Measurements from ENCODE around the gene TEX2. TPM values are rescaled to one million over a fixed set of nuclear protein-coding genes. Genes with fewer than 3 reads are reported as not detected.

TEX2 gene
- total RNA-seq, 1 experiment from 2014 or later = 35.1 TPM

DNA sequence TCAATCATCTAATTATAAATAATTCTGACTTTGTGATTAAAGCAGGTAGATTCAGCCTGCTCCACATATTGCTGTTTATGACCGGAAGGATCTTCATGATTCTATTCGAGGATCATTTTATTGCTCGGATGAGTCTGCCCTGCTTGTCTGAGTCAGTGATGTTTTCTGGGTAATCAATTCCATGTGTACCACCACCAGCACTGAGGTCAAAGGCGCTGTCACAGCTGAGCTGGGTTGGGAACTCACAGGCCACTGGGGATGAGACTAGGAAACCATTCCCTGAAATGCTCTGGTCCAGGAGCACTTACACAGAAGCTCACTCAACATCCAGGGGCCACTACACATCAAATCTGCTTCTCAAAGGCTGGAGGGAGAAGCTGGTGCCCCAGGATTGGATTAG is 102.7 kb downstream of the TEX2 start:
- DNase-seq (ENCODE audit: low read depth) = no peak

DNA sequence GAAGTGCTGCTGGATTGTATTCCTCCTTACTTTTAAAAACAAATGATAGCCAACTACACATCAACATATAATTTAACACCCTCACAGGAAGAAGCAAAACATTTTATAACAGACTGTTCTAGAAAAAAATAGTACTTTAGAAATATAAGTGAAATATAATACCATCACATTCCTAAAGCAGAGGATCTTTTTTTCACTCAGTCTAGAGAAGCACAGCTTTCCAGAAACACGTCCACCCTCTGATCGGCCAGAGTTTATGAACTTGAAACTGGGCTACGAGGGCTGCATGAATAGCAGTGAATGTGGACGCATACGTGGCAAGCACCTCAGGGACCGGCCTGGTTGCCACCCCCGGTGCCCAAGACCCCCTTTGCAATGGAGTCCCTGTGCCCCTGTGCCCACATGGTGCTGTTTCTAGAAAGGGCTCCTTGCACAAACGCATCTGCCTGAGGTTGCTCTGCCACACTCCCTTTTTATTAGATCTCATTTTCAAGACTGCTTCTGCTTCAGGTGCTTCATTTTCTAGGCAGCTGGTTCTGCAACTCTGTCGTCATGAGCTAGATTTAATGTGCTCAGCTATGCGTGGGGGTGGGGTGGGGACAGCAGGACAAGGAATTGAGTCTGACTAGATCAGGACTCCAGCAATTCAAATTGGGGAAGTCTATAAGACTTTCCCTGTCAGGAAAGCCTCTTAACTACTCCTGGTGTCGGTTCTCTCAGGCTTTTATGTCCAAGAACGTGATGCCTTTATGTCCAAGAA is 104.0 kb downstream of the TEX2 start:
- DNase-seq (ENCODE audit: low read depth) = no peak

DNA sequence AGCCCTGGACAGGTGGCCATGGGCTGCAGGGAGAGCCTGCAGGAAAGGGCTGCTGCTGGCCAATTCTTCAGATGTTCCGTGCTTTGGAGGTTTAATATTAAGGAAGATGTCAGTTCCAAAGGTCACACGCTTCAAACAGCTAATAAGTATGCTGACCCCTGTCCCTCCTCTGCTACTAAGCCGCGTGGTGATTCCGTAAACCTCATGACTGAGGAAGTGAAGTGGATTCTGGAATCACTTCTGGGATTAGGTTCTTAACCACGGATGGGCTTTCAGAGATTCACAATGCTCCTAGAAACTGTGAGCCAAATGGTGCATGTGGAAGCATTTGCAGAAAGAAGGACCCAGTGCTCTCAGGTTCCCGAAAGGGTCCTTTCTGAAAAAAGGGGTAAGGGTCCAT is 104.7 kb downstream of the TEX2 start:
- DNase-seq (ENCODE audit: low read depth) = no peak

DNA sequence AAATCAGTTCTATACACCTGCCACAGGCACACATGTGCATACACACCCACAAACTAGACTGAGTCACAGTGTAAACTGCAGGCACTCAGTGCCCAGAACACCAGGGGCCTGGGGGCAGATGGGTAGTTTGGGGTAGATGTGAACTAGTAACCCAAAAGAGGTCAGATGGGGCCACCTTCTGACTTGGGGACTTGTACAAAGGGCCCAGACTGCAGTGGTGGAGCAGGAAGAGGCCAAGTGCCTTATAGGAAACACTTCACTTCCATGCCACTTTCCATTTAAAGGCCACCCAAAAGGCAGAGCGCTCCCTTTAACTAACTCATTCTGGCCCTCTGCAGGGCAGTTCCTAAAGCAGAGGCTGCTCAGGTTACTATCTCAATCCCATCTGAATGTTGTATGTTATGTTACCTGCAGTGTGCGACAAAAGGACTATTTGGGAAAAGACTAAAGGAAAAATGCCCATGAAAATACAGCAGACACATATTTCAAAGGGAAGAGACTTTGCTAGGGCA is 105.3 kb downstream of the TEX2 start:
- no peak for DNase-seq (ENCODE audit: low read depth)

DNA sequence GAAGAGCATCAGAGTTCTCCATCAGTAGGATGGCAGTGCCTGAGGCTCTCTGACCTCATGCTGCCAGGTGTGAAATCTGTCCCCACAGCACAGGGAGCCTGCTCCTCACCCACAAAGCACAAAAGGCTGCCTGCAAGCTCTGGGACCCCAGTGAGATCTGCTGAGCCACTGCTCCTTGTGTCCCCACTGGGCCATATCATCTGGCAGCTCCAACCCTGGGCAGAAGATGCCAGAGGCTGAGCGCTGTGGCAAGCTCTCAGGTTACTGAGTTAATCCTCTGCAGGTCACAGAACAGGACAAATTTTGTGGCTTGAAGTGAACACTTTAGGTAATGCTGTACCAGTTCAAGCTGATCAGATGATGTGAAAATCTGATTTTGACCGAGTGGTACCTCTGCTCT is 106.4 kb downstream of the TEX2 start:
- no peak for DNase-seq (ENCODE audit: low read depth)

DNA sequence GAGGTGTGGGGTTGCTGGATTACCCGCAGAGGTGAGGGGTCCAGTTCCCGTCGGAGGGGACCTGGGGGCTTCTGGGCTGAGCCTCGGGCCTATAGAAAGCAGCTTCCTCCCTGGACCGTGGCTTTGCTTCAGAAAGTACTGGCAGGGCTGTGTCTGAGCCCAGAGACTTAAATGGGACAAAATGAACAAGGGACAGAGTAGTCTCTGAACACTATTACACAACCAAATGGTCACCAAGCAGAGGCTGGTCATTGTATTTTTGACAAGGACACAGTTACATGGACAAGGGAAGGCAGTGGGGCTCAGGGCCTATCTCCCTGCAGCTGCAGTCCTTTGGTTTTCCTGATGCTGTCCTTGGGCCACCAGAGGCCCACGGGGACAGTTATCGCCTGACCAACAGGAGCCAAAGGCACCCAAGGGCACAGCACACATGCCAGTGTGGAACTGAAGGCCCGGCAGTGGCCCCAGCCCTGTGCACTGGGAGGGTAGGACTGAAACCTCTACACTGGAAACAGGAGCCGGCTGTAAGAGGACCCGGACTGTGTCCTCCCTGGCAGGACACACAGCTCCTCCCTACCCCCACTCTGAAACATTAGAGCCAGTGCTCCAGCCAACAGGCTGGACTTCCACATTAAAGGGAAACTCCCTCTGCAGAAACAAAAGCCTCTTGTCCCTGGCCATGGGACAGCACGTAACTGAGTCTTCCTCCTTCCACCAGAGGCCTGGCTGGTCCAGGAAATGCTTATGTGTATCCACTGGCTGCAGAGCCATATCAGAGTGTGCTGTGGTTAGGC is 107.1 kb downstream of the TEX2 start:
- DNase-seq (ENCODE audit: low read depth) = peak; percentile 37

DNA sequence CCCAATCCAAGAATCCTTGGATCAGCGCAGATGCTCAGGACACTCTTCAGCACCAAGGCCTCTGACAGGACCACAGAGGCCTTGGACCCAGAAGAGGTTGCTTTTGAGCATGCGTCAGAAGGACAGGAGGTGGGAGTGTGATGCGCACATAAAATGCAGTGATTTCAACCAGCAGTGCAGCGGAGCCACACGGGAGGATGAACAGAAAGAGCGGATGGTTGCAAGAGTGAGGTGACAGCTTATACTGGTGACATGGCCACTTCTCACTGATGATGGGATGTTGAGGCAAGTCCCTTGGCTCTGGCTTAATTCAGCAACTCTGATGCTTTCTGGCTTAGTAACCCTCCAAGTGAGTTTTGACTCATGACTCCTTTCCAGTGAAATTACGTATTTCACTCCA is 107.9 kb downstream of the TEX2 start:
- DNase-seq (ENCODE audit: low read depth) = no peak

DNA sequence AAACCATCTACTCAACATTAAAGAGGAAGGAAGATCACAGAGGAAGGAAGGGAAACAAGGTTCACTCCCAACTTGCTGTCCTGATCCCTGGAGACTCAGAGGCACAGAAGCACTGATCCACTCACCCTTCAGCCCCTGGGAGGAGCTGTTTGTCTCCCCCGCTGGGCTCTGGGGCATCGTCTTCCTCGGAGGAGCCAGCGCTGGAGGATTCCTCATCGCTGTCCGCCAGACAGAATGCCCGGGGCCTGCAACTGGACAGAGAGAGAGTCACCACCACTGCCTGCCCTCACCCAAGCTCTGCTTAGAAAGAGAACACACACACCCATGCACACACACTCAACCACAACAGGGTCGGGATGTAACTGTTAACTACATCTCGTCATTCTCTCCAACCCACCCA is 108.3 kb downstream of the TEX2 start:
- no peak for DNase-seq (ENCODE audit: low read depth)

DNA sequence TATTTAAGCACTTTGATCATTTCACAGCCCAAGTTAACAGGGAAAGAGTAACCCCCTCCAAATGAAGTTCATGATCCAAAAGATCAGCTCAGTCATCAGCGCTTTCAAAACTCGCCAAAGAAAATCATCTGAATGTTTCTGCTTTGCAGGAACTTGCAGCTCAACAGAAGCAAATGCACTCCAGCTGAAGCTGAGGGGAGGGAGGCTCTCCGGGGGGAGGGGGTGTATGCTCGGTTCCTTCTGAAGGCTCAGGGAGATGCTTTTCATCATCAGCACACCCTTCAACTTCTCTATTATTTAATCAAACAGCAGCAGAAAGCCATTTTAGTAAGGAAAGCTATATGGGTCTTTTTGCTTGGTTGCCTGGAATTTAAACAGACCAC is 108.8 kb downstream of the TEX2 start:
- DNase-seq (ENCODE audit: low read depth) = no peak

DNA sequence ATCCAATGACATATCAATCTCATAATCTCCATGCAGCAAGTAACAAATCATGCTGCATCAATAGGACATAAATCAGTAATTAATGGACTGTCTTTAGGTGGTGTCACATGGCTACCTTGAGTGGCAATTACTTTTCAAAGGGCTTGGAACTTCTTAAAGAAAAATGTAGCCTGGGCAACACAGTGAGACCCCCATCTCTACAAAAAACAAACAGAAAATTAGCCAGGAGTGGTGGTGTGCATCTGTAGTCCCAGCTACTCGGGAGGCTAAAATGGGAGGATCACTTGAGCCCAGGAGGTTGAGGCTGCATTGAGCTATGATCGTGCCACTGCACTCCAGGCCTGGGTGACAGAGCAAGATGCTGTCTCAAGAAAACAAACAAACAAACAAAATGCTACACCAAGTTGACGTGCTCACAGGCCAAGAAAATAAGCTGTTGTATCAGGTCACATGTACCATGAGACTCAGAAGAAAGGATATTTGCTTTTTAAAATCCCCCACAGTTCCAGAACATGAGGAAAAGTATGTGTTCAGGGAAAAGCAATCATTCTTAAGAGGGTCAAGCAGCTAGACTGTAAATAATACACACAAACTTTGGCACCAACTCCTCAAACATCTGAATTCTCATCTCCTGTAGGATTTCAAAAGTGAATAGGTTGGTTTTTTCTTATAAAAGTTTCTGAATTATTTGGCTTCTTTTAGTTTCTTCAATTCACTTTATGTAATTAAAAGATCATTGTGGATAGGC is 109.3 kb downstream of the TEX2 start:
- DNase-seq (ENCODE audit: low read depth) = no peak

DNA sequence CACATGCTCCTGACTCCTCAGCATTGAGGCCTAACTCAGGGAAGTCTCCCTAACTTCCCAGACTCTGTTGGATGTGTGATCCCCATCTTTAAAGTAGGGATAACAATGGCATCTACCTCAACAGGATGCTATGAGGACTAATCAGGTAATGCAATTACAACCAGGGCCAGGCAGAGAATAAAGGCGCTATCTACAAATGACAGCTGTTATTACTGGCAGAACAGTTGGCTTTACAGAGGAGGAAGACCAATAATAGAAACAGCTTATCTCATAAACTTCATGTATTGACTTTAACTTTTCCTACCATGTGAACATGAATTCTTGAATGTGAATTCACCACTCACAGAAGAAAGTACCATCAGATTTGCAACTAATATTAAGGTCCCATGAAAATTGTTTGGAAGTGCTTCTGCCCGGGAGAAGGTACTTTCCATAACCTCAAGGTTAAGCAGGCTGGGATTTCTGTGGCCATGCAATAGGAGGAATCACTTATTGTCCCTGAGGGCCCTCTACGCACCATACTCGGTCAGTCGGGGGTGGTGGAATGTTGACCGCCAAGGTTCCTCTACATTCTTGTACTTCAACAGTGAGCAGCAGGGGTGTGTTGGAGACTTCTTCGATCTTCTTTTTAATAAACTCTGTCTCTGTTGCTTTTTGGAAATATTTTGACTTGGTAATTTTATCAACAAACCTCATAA is 110.5 kb downstream of the TEX2 start:
- DNase-seq (ENCODE audit: low read depth) = no peak

DNA sequence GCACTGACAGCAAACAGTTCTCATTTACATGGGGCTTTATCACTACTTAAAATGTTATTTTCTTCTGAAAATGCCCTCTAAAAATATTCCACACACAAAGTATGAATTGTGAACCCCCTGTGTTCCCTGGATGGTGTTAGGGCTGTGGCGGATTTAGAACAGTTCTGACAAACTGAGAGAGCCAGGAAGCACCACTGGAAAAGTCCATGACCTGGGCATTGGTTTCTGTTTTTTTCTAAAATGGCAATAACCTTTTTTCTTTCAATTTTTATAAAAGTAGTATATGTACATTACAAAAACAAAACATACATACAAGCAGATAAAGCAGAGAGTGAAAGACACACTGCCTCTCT is 112.1 kb downstream of the TEX2 start:
- DNase-seq (ENCODE audit: low read depth) = no peak

DNA sequence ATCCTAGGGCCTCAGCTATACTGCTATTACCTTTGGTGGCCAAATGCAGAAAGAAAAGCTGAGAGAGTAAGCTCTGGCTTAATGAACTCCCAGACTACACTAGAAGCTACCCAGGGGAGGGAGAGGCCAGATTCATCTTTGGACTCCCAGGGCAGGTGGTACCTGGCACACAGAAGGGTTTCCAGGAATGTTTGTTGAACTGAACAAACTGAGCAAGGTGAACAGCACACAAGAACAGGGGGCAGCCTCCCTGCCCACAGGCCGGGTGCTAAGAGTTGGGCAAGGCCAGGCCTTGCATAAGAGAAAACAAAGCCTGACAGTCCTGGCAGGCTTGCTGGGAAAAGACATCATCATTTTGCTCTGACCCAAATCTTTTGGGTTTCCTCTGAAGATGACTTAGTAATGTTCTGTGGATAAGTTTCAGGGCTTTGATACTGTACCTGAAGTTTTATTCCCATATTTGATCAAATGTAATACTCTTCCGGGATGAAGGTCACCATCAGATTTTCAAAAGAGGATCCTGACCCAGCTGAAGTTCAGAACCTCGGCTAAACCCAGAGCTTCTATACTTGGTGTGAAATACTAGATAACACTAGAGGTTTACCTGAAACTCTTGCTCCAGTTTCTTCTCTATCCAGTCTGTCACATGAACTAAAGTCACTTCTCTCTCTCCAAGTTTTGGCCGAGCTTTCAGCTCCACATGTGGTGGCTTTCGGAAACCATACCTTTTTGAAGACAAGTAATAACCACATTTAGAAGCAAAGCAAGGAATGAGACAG is 112.6 kb downstream of the TEX2 start:
- DNase-seq (ENCODE audit: low read depth) = peak; percentile 40

DNA sequence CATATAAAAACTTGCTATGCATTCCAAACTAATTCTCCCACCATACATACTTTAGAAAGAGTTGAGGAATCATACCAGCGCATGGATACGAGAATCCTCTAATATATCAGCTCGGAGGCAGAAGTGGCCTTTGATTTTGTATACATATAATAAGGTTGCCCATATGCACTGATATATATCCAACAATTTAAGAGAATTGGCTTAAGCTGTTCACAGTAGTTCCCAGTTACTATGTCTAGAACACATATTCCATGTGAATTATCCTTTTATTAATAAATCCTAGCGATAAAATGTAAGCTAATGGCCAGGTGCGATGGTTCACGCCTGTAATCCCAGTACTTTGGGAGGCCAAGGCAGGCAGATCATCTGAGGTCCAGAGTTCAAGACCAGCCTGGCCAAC is 113.9 kb downstream of the TEX2 start:
- no peak for DNase-seq (ENCODE audit: low read depth)

DNA sequence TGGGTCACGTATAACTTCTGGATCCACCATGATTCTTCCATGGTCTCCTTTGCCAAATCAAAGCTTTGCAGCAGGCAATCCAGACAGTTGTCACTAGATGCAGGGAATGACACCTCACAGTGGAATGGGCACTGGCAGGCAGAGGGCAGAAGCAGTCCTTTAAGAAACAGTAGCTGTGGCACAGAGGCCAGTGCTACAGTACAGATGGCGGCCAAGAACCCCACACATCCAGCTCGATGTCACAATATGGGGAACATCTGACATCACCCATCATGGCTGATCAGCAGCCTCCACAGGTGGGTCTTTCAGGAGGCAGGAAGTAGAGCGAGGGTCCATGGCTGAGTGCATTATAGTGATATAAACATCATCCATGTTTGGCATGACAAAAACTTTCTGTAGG is 114.4 kb downstream of the TEX2 start:
- DNase-seq (ENCODE audit: low read depth) = peak; percentile 36

DNA sequence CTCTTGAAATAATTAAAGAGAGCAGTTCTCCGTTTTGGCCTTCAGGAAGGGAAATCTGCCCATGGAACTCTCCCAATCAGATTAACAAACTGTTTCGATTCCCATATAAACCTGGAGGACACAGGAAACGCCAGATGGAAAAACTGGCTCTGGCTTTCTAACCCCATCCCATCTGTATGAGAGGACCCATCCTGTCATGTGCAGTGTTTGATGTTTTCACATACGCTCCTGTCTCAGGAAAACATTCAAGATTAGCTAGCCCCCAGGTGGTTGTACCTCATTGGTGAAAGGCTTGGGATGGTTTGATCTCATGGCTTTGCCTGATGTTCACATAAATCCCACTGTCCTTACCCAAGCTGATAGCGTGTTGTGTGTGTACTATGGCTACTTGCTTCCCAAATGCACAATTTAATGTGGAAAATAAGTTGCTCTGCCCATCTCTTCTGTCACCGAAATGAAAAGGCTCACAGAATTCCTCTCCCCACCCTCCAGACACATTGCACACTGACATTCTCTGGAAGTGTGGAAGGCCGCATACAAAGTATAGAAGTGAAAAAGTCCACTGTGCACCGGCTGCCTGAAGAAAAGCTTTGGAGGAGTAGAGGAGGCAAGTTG is 114.9 kb downstream of the TEX2 start:
- peak; percentile 17 for DNase-seq (ENCODE audit: low read depth)

DNA sequence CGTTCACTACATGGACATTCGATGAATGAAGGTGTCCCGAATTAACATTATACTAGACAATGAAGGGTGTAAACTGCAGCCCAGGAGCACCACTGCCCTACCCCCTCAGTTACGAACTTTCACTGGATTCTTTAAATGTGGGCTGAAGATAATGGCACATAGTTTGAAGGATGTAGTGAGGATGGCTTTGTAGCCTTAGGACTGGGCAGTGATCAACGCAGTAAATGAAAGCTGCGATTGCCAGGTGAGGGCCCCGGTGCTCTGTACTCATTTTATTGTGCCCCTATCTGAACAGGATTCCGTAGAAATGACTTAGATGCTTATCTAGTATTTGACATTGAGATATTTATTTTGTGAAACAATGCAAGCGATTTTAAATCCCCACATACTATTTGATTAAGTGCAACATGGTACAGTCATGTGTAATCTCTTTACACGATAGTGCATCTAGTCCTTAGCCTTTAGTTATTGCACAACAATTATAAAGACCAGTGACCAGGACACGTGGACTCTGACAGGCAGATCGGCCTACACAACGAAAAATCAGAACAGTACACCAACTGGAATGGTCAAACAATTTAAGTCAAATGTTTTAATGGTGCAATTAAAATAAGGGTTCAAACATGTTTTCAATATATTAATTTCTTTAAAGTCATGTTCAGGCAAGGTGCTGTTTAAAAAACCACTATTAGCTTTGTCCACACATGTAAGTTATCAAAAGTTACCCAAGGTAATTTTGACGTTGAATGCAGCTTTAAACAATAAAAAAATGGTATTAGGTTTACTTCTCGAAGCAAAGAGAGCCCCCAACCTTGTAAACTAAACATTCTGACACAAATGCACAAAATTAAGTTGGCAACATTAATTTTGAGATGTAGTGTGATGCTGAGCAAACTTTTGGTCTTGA is 115.7 kb downstream of the TEX2 start:
- DNase-seq (ENCODE audit: low read depth) = no peak

DNA sequence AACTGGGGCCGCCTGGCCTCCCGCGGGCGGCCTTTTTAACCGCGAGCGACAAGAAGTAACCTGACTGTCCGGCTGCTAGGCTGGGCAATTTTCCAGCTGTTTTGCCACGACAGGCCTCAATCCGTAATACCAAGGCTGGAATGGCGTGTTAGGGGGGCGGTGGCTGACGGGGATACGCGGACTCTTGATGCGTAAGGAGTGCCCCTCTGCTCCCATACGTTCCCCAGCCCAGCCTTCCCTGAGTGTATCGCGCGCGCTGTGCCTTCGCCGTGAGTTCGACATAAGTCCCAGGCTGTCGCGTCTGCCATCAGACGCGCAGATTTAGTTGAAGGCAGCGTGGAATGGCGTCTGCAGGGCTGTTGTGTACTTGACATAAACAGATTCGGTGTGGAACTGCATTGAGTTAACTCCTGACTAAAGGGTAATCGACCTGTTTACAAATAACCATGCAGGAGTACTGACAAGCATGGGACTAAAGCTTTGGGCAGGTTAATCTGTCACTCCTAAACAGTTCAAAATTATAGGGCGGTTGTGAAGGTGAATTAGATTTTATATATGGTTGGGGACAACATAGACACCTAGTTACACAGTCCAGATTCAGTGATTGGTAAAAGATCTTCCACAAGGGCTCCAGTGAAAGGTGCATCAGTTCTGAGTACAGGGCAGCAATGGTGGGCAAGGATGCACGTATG is 116.5 kb downstream of the TEX2 start:
- DNase-seq (ENCODE audit: low read depth) = peak; percentile 67

Measured in LHCN-M2 (cell line).